T-helper 2 cell (primary cell): ENCODE results near the gene KLHDC1.
"Not testable (repeated sequence)": the region's sequence is repeated elsewhere in the genome, so short reads cannot be mapped to it uniquely, and the experiment has no call there.

ENCODE experiments used
- DNase-seq, 5 experiments: peaks; one replicate each; pipeline versions ENCODE4 v3.0.0 to v3.0.0-alpha.2; 2012 to 2022

KLHDC1 gene

GRCh38 chr14:49727171-49727570 is 34.3 kb downstream of the KLHDC1 start:
- no peak for DNase-seq

- DNase-seq, result no peak
Measured at GRCh38 chr14:49732896-49733295, 40.0 kb downstream of the KLHDC1 start.

- DNase-seq, result no peak
Measured at GRCh38 chr14:49733836-49734235, 40.9 kb downstream of the KLHDC1 start.

- DNase-seq, result not testable (repeated sequence)
Measured at GRCh38 chr14:49735669-49736068, 42.7 kb downstream of the KLHDC1 start.

GRCh38 chr14:49745191-49745590 is 52.3 kb downstream of the KLHDC1 start:
- DNase-seq, result no peak

- DNase-seq, result not testable (repeated sequence)
Measured at GRCh38 chr14:49746476-49746875, 53.6 kb downstream of the KLHDC1 start.

- DNase-seq, result no peak
Measured at GRCh38 chr14:49754570-49755097, 61.7 kb downstream of the KLHDC1 start.

- DNase-seq, result no peak
Measured at GRCh38 chr14:49755378-49755777, 62.5 kb downstream of the KLHDC1 start.

- no peak for DNase-seq
Measured at GRCh38 chr14:49761839-49762551, 69.1 kb downstream of the KLHDC1 start.

GRCh38 chr14:49766839-49767238 is 73.9 kb downstream of the KLHDC1 start:
- peak in 1 of 5 experiments; percentile 27 for DNase-seq

- no peak for DNase-seq
Measured at GRCh38 chr14:49767270-49767570, 74.3 kb downstream of the KLHDC1 start.

GRCh38 chr14:49767571-49768300 is 74.8 kb downstream of the KLHDC1 start, which contains the start of gene KLHDC2:
Gene KLHDC2 (plus strand): TSS chr14:49768153. CDS start chr14:49768469, 316 bp downstream.
- peak; percentile 75 to 97 (median 83) for DNase-seq

- peak; percentile 19 to 87 (median 64) for DNase-seq
Measured at GRCh38 chr14:49768301-49769121, 75.6 kb downstream of the KLHDC1 start.

- peak in 1 of 5 experiments; percentile 8 for DNase-seq
Measured at GRCh38 chr14:49769171-49769570, 76.3 kb downstream of the KLHDC1 start.

GRCh38 chr14:49769581-49770211 is 76.8 kb downstream of the KLHDC1 start:
- DNase-seq, result no peak

GRCh38 chr14:49770212-49770817 is 77.4 kb downstream of the KLHDC1 start:
- no peak for DNase-seq

GRCh38 chr14:49771691-49772090 is 78.8 kb downstream of the KLHDC1 start:
- DNase-seq, result not testable (repeated sequence)

- no peak for DNase-seq
Measured at GRCh38 chr14:49774106-49774505, 81.2 kb downstream of the KLHDC1 start.

- no peak for DNase-seq
Measured at GRCh38 chr14:49778421-49778820, 85.5 kb downstream of the KLHDC1 start.

GRCh38 chr14:49781040-49781439 is 88.1 kb downstream of the KLHDC1 start:
- not testable (repeated sequence) for DNase-seq

- no peak for DNase-seq
Measured at GRCh38 chr14:49783394-49784014, 90.6 kb downstream of the KLHDC1 start.

- DNase-seq, result no peak
Measured at GRCh38 chr14:49786315-49786714, 93.4 kb downstream of the KLHDC1 start.
